ENCODE data around the gene NFE2L3.
"Not testable (repeated sequence)": the region's sequence is repeated elsewhere in the genome, so short reads cannot be mapped to it uniquely, and the experiment has no call there.

The NFE2L3 gene

GRCh38 chr7:26117142-26117807, 34.7 kb upstream of the NFE2L3 start:
- H3K4me3 ChIP-seq (ENCODE audit: low read depth, low read length): no peak overlapping the region
- TF ChIP-seq CTCF (IDR thresholded peaks at IDR 0.05; ENCODE audit: control insufficient read depth, extremely low read depth, insufficient read depth): no peak
- no peak for DNase-seq (ENCODE audit: low read depth)

- TF ChIP-seq CTCF (IDR thresholded peaks at IDR 0.05; ENCODE audit: control insufficient read depth, extremely low read depth, insufficient read depth): no peak
- no peak for DNase-seq (ENCODE audit: low read depth)
- H3K4me3 ChIP-seq (ENCODE audit: low read depth, low read length): no peak overlapping the region
Observed at GRCh38 chr7:26117970-26118369, 34.0 kb upstream of the NFE2L3 start.

GRCh38 chr7:26122745-26123144, 29.3 kb upstream of the NFE2L3 start:
- no peak for TF ChIP-seq CTCF (IDR thresholded peaks at IDR 0.05; ENCODE audit: control insufficient read depth, extremely low read depth, insufficient read depth)
- DNase-seq (ENCODE audit: low read depth): no peak
- H3K4me3 ChIP-seq (ENCODE audit: low read depth, low read length): no peak overlapping the region

- DNase-seq (ENCODE audit: low read depth); H3K4me3 ChIP-seq (ENCODE audit: low read depth, low read length): not testable (repeated sequence)
Observed at GRCh38 chr7:26124775-26125174, 27.2 kb upstream of the NFE2L3 start.

- no peak for DNase-seq (ENCODE audit: low read depth)
- TF ChIP-seq CTCF (IDR thresholded peaks at IDR 0.05; ENCODE audit: control insufficient read depth, extremely low read depth, insufficient read depth): no peak
- no peak overlapping the region for H3K4me3 ChIP-seq (ENCODE audit: low read depth, low read length)
Observed at GRCh38 chr7:26127411-26127810, 24.6 kb upstream of the NFE2L3 start.

- no peak for DNase-seq (ENCODE audit: low read depth)
- H3K4me3 ChIP-seq (ENCODE audit: low read depth, low read length): no peak overlapping the region
- no peak for TF ChIP-seq CTCF (IDR thresholded peaks at IDR 0.05; ENCODE audit: control insufficient read depth, extremely low read depth, insufficient read depth)
Observed at GRCh38 chr7:26131056-26131589, 20.9 kb upstream of the NFE2L3 start.

- no peak for TF ChIP-seq CTCF (IDR thresholded peaks at IDR 0.05; ENCODE audit: control insufficient read depth, extremely low read depth, insufficient read depth)
Observed at GRCh38 chr7:26135076-26135475, 16.9 kb upstream of the NFE2L3 start.

More at GRCh38 chr7:26135076-26135475, 16.9 kb upstream of the NFE2L3 start:
- no peak overlapping the region for H3K4me3 ChIP-seq (ENCODE audit: low read depth, low read length)
- no peak for DNase-seq (ENCODE audit: low read depth)

Measured in LNCaP clone FGC (cell line).